ENCODE measurements around the gene NT5C2.
"Not testable (repeated sequence)": the region's sequence is repeated elsewhere in the genome, so short reads cannot be mapped to it uniquely, and the experiment has no call there.

Gene NT5C2

GRCh38 chr10:103175580-103176285, 17.3 kb downstream of the NT5C2 start:
- Histone ChIP-seq H3K9ac (ENCODE audit: low read depth, low read length) (no peak overlapping the region), H3K4me3 (ENCODE audit: low read depth in 1 of 2, low read length in 2 of 2) (no peak overlapping the region), H3K27me3 (ENCODE audit: insufficient read depth, low read length, poor library complexity) (no peaks in the 10 kb centered on the region), H3K79me2 (ENCODE audit: insufficient read depth, low read length) (peaks cover 90% of the 10 kb centered on the region), H4K20me1 (ENCODE audit: insufficient read depth, low read length) (peaks cover 13% of the 10 kb centered on the region; the same call in 1 of the 2 replicates), H3K9me3 (ENCODE audit: insufficient read depth, low read length, severe bottlenecking) (no peaks in the 10 kb centered on the region), H2AFZ (ENCODE audit: low read depth, low read length) (no peak overlapping the region), H3K27ac (ENCODE audit: low read length) (peak overlapping the region; percentile 56), H3K4me1 (ENCODE audit: insufficient read depth, low read length) (peaks cover 37% of the 10 kb centered on the region), H3K36me3 (ENCODE audit: insufficient read depth, low read length) (peaks cover 83% of the 10 kb centered on the region), H3K4me2 (ENCODE audit: insufficient read depth, low read length) (no peak overlapping the region)
- ATAC-seq (ENCODE audit: insufficient read depth, low read depth): no peak
- no peak for DNase-seq
- TF ChIP-seq EZH2 (IDR thresholded peaks at IDR 0.05; ENCODE audit: borderline replicate concordance, low read depth, low read length, severe bottlenecking) (no peak), CTCF (IDR thresholded peaks at IDR 0.05; ENCODE audit: borderline replicate concordance, extremely low read depth, low read length, poor library complexity, severe bottlenecking) (no peak)

GRCh38 chr10:103174324-103174723, 18.7 kb downstream of the NT5C2 start:
- not testable (repeated sequence) for H3K27ac ChIP-seq (ENCODE audit: low read length); DNase-seq; ATAC-seq (ENCODE audit: insufficient read depth, low read depth); H3K4me3 ChIP-seq (ENCODE audit: low read depth in 1 of 2, low read length in 2 of 2); H2AFZ ChIP-seq (ENCODE audit: low read depth, low read length); H3K4me2 ChIP-seq (ENCODE audit: insufficient read depth, low read length); H3K27me3 ChIP-seq (ENCODE audit: insufficient read depth, low read length, poor library complexity); H3K9ac ChIP-seq (ENCODE audit: low read depth, low read length); H3K9me3 ChIP-seq (ENCODE audit: insufficient read depth, low read length, severe bottlenecking)
- H3K79me2 ChIP-seq (ENCODE audit: insufficient read depth, low read length): peaks cover 90% of the 10 kb centered on the region
- H3K4me1 ChIP-seq (ENCODE audit: insufficient read depth, low read length): peaks cover 23% of the 10 kb centered on the region
- peaks cover 16% of the 10 kb centered on the region; the same call in 1 of the 2 replicates for H4K20me1 ChIP-seq (ENCODE audit: insufficient read depth, low read length)
- H3K36me3 ChIP-seq (ENCODE audit: insufficient read depth, low read length): peaks cover 81% of the 10 kb centered on the region

GRCh38 chr10:103171278-103171677, 21.8 kb downstream of the NT5C2 start:
- Histone ChIP-seq H3K4me2 (ENCODE audit: insufficient read depth, low read length) (no peak overlapping the region), H3K9me3 (ENCODE audit: insufficient read depth, low read length, severe bottlenecking) (no peaks in the 10 kb centered on the region), H3K27ac (ENCODE audit: low read length) (peak overlapping the region; percentile 60), H3K27me3 (ENCODE audit: insufficient read depth, low read length, poor library complexity) (no peaks in the 10 kb centered on the region), H3K4me3 (ENCODE audit: low read depth in 1 of 2, low read length in 2 of 2) (no peak overlapping the region), H4K20me1 (ENCODE audit: insufficient read depth, low read length) (peaks cover 14% of the 10 kb centered on the region; the same call in 1 of the 2 replicates), H3K36me3 (ENCODE audit: insufficient read depth, low read length) (peaks cover 76% of the 10 kb centered on the region), H3K9ac (ENCODE audit: low read depth, low read length) (no peak overlapping the region; the same call in 1 of the 2 replicates), H3K79me2 (ENCODE audit: insufficient read depth, low read length) (peaks cover 89% of the 10 kb centered on the region), H3K4me1 (ENCODE audit: insufficient read depth, low read length) (peaks cover 21% of the 10 kb centered on the region), H2AFZ (ENCODE audit: low read depth, low read length) (no peak overlapping the region)
- DNase-seq: no peak
- peak; percentile 52; the same call in 1 of the 3 replicates for ATAC-seq (ENCODE audit: insufficient read depth, low read depth)
- TF ChIP-seq EZH2 (IDR thresholded peaks at IDR 0.05; ENCODE audit: borderline replicate concordance, low read depth, low read length, severe bottlenecking) (no peak), CTCF (IDR thresholded peaks at IDR 0.05; ENCODE audit: borderline replicate concordance, extremely low read depth, low read length, poor library complexity, severe bottlenecking) (no peak)

- peaks cover 71% of the 10 kb centered on the region for H3K36me3 ChIP-seq (ENCODE audit: insufficient read depth, low read length)
- peaks cover 86% of the 10 kb centered on the region for H3K79me2 ChIP-seq (ENCODE audit: insufficient read depth, low read length)
These were observed 24.6 kb downstream of the NT5C2 start for GRCh38 chr10:103168438-103168837.

GRCh38 chr10:103167554-103167953, 25.5 kb downstream of the NT5C2 start:
- DNase-seq; H3K9ac ChIP-seq (ENCODE audit: low read depth, low read length); H3K27ac ChIP-seq (ENCODE audit: low read length); H3K9me3 ChIP-seq (ENCODE audit: insufficient read depth, low read length, severe bottlenecking); H3K27me3 ChIP-seq (ENCODE audit: insufficient read depth, low read length, poor library complexity); ATAC-seq (ENCODE audit: insufficient read depth, low read depth); H2AFZ ChIP-seq (ENCODE audit: low read depth, low read length); H3K4me3 ChIP-seq (ENCODE audit: low read depth in 1 of 2, low read length in 2 of 2); H3K4me2 ChIP-seq (ENCODE audit: insufficient read depth, low read length); H4K20me1 ChIP-seq (ENCODE audit: insufficient read depth, low read length): not testable (repeated sequence)
- H3K79me2 ChIP-seq (ENCODE audit: insufficient read depth, low read length): peaks cover 86% of the 10 kb centered on the region
- peaks cover 69% of the 10 kb centered on the region for H3K36me3 ChIP-seq (ENCODE audit: insufficient read depth, low read length)
- peaks cover 14% of the 10 kb centered on the region for H3K4me1 ChIP-seq (ENCODE audit: insufficient read depth, low read length)

More at GRCh38 chr10:103168438-103168837, 24.6 kb downstream of the NT5C2 start:
- no peak overlapping the region for H2AFZ ChIP-seq (ENCODE audit: low read depth, low read length)
- H3K4me2 ChIP-seq (ENCODE audit: insufficient read depth, low read length): no peak overlapping the region
- ATAC-seq (ENCODE audit: insufficient read depth, low read depth) (no peak), DNase-seq (no peak)
- no peaks in the 10 kb centered on the region for H3K27me3 ChIP-seq (ENCODE audit: insufficient read depth, low read length, poor library complexity)
- no peaks in the 10 kb centered on the region for H3K9me3 ChIP-seq (ENCODE audit: insufficient read depth, low read length, severe bottlenecking)
- H3K4me3 ChIP-seq (ENCODE audit: low read depth in 1 of 2, low read length in 2 of 2): no peak overlapping the region
- H3K27ac ChIP-seq (ENCODE audit: low read length): no peak overlapping the region
- H3K9ac ChIP-seq (ENCODE audit: low read depth, low read length): no peak overlapping the region
- no peak for TF ChIP-seq CTCF (IDR thresholded peaks at IDR 0.05; ENCODE audit: borderline replicate concordance, extremely low read depth, low read length, poor library complexity, severe bottlenecking)
- no peak for TF ChIP-seq EZH2 (IDR thresholded peaks at IDR 0.05; ENCODE audit: borderline replicate concordance, low read depth, low read length, severe bottlenecking)
- peaks cover 17% of the 10 kb centered on the region for H3K4me1 ChIP-seq (ENCODE audit: insufficient read depth, low read length)
- peaks cover 3% of the 10 kb centered on the region; the same call in 1 of the 2 replicates for H4K20me1 ChIP-seq (ENCODE audit: insufficient read depth, low read length)

All from DND-41 (cell line).